NCI-H146 treated with DMSO at 0.1 percent for 48 hours (cell line): ENCODE data around the gene CCNY.

ENCODE experiments used
- DNase-seq: peaks from one replicate; lab custom pipeline; 2025; ENCODE audit not compliant: unreplicated experiment; lab: John Stamatoyannopoulos, UW

CCNY gene

GRCh38 chr10:35448687-35449662 lies 112.7 kb downstream of the CCNY start:
- DNase-seq: peak; percentile 59

DNA sequence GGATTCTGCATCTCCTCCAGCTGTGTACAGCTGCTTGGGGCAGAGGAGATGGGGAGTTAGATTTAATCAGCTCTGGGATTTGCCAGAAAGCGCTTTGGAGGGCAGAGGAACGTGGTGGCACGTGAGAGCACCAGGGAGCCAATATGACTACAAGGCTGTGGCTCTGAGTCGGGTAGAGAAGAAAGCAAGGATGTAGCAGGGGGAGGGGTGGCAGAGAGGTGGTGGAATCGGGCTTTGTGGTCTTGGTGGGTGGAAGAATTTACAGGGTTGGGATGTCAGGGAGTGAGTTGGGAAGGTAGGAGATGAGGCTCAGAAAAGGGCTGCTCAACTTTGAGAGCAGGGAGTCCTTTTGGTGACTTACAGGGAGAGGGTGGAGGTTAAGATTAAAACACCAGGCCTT lies 113.6 kb downstream of the CCNY start:
- no peak for DNase-seq

DNA sequence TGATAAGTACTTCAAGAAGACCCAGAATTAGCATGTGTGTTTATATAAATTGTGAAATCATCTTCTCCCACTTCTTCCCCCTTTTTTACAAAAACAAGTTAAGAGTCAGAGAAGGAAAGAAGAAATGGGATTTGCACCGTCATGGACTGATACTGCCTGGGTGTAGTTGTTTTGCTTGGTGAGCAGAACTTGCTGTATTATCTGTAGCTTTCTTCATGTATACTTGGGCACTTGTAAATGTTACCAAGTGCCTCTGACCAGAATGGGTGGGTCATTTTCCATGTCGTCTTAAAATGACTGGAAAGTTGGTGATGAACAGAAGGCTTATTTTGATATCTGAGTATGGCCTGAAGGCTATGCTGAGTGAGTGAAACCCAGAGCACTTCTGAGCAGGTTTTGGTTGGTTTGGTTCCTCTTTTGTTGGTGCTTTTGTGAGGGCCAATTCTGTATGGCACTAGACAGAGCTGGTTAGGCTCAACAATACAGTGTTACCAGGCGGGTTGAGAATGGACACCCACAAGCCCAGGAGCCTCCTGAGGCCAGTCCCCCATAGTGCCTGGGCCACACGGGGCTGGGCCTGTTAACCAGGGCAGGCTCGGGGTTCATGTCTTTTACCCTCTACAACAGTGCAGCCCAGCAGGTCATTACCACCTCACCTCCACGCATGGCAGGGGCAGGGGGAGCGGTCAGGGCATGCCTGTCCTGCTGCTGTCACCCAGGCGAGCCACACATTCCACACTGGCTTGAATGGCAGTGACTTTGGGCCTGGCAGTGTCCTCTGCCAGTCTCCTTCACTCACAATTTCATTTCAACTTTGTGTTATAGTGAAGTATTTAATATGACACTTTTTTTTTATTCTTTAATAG lies 115.1 kb downstream of the CCNY start:
- no peak for DNase-seq

DNA sequence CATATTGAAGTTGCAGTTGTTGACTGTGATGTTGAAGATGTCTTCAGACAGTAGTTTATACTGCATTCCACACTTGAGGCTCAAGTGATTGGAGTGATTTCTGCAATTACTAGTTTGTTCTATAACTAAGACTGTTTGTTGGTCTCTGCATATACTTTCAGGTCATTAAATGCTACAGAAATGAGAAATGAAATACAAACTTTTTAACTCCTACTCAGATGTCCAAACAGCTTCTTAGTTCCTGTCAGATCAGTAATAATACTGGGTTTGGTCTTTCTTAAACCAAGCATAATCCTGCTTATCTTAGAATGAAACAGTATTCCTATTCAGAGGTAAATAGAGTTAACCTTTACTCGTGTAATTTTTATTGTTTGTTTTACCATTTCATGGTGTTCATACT lies 115.9 kb downstream of the CCNY start:
- DNase-seq: no peak

GRCh38 chr10:35452847-35453246 lies 116.5 kb downstream of the CCNY start:
- DNase-seq: no peak

- DNase-seq: no peak
These were observed 117.7 kb downstream of the CCNY start for GRCh38 chr10:35453855-35454532.

- DNase-seq: peak; percentile 89
These were observed 119.9 kb downstream of the CCNY start for GRCh38 chr10:35456153-35456720.

DNA sequence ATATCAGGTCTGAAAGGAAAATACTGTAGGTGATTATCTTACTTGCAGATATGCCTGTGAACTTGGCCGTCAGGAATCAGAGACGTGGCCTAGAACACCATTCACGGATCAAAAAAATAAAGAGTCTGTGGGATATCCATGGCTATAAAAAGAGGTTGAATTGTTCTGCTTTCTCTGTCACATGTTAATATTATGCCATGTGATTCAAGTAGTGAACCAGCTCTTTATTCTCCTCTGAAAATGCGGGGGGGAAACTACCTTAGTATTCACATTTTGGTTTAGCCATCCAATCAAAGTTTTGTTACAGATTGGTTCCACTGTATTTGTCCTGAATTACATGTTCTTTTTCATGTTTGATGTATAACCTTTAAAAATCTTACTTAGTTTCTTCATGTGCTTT lies 120.5 kb downstream of the CCNY start:
- DNase-seq: no peak

DNA sequence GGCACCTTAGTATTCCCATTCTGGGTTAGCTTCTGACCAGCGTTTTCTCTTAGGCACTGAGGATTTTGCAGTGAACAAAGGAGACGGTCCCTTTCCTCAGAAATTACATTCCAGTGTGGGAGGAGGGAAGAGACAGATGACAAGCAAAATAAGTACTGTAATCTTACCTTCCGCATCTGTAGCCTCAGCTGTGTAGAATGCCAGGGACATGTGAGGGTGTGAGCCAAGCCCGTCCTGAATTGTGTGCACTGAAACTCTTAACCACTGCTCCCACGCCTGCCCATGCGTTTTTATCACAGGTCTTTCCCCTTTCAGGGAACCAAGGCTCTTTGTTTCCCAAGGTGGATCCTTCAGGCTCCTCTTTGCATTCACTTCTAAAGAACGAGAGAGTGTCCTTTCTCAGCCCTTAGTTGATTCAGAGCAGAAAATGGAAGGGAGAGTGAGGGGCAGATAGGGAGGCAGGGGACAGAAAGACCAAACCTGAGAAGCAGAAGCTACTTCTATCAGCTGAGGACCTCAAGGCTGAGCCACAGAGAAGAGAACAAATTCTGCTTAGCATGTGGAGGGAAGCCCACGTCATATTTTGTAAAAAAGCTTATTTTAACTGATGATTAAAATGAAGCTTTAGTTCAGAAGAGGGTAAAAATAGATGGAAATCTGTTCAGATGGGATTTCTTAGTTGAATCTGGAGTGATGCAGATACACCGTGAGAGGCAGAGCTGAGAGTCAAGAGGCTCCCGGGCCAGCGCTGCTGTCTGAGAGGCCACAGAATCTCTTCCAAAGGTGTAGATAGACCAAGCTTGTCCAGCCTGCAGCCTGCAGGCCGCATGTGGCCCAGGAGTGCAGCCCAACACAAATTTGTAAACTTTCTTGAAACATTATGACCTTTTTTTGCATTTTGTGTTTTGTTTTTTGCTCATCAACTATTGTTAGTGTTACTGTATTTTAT lies 122.5 kb downstream of the CCNY start:
- DNase-seq: no peak

DNA sequence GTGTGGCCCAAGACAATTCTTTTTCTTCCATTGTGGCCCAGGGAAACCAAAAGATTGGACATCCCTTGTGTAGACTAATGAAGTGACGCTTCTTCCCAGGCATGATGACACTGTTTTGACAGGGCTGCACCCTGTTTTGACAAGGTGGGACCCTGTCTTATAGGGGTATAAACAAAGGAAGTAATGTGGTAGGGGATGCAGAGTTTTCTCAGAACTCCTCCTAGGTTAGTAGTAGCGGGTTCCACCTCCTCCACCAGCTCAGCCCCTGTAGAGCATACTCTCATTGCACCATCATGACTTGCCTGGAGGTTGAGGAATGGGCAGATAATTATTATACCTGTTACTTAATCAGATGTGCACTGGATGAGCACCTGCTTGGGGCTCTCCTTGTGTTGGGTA lies 123.1 kb downstream of the CCNY start:
- DNase-seq: no peak

- no peak for DNase-seq
These were observed 124.6 kb downstream of the CCNY start for GRCh38 chr10:35460852-35461460.

GRCh38 chr10:35462491-35462934 lies 126.2 kb downstream of the CCNY start:
- DNase-seq: peak; percentile 40

DNA sequence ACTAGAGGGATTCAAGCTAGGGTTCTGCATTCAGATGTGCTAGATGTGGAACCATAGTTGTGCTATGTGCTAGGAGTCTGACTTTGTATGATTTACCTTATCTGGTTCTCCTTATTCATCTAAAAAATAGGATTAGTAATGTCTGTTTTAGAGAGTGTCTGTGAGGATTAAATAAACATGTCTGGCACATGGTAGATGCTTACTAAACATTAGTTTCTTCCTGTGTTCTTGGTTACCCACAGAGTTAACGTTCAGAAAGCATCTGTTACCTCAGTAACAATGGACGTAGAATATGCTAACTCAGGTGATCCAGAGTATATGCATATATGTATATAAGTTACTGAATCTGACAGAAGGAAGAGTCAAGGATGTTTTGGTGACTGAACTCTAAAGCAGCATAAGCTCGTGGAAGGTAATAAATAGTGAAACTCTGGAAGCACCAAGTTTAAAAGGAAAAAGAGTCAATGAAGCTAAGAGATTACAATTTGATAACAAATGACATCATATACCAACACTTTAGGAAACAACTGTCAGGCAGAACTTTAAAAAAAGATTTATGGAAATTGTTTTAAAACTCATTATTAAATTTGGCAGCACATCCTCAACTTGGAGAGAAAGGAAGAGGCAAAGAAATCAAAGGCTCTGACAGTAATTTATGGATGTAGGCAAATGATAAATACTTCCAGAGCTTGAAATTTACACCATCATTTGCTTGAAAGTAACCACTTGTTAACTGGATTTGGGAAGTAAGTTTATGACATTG lies 127.0 kb downstream of the CCNY start:
- DNase-seq: no peak

GRCh38 chr10:35463878-35464277 lies 127.6 kb downstream of the CCNY start:
- no peak for DNase-seq

- no peak for DNase-seq
These were observed 128.6 kb downstream of the CCNY start for GRCh38 chr10:35464825-35465456.

- no peak for DNase-seq
These were observed 129.4 kb downstream of the CCNY start for GRCh38 chr10:35465673-35466072.

DNA sequence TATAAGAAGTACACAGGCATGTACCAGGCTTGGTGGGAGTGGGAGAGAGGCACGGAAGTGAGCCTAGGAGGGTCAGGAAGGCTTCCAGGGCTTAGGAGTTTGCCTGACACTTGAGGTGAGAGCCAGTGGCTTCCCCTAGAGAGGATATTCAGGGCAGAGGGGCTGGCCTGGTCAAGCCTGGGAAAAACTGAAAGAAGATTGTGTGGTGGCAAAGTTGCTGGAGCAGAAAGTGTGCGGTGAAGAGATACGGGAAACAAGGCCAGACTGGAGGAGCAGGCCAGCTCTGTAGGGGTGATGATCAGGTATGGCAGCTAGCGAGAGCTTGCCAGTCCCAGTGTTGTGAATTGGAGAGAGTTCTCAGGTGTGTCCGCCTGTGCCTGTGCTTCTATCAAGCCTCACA lies 129.9 kb downstream of the CCNY start:
- DNase-seq: no peak

DNA sequence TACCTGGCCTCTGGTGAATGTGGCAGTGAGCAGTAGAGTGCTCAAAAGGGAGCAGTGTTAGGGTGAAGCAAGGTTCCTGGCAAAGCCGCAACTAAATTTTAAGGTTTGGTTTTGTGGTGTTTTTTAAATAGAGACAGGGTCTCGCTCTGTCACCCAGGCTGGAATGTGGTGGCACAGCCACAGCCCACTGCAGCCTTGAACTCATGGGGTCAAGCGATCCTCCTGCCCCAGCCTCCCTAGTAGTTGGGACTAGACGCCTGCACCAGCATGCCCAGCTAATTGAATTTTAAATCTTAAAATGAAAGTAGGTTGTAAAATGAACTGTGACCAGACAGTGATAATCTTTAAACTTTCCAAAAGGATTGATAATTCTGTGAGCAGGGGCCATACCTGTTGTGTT lies 130.4 kb downstream of the CCNY start:
- no peak for DNase-seq
